ENCODE results near the gene C1S. TPM values are rescaled to one million over a fixed set of nuclear protein-coding genes. Genes with fewer than 3 reads are reported as not detected.

The C1S gene
- total RNA-seq, 4 donors from 2014 or later = 103 to 191 (median 117) TPM

DNA sequence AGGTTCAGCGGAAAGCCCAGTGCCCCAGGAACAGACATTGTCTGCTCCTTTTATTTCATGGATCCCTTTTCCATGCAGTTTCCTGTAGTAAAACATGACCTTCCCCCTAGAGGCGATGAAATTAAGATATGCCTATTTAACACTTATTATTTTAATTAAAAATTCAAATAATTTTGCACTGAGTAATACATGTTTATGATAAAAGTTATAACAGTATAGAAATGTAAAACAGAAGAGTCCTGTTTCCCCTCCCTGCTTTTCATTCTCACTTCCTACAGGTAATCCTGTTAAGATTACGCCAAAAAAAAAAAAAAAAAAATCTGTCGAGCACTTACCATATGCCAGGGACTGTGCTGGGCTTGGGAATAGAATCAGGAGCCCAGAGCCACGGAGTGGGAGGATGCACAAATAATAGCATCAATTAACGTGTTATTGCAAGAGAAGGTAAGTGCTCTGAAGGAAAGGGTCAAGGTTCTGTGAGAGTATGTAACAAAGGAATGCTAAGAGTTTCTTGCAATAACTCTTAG is 41.4 kb upstream of the C1S start:
- Histone ChIP-seq H3K27ac (peak overlapping the region; percentile 92 to 96 (median 94)), H3K4me1 (peaks cover 0 to 32% (median 28%) of the 10 kb centered on the region in 4 donors), H3K27me3 (no peaks in the 10 kb centered on the region), H3K9me3 (no peaks in the 10 kb centered on the region), H3K36me3 (no peaks in the 10 kb centered on the region), H3K4me3 (peak overlapping the region in 3 of 4 donors; percentile 57 to 82 (median 81))
- DNase-seq = no peak
- in situ Hi-C loops (cut with MboI; ENCODE audit: low pct_ligation_motif_present in 1 of 4, low pct_unique_long_range_greater_than_20kb in 1 of 4, low sequenced_read_pairs in 3 of 4) = no loop called here
- WGBS, 2 donors (ENCODE audit: low coverage in 1 of 2) = 3 to 8% methylated on average over 6 of the region's 6 CpGs
- intact Hi-C loops (cut with DNase I; ENCODE audit: low total_unique reads) = no loop called here
- no peak for TF ChIP-seq POLR2AphosphoS5 (IDR thresholded peaks at IDR 0.05)
- no peak for TF ChIP-seq EP300 (IDR thresholded peaks at IDR 0.05; ENCODE audit: low read depth)
- TF ChIP-seq CTCF (IDR thresholded peaks at IDR 0.05) = peak in 1 of 5 experiments; percentile 3

DNA sequence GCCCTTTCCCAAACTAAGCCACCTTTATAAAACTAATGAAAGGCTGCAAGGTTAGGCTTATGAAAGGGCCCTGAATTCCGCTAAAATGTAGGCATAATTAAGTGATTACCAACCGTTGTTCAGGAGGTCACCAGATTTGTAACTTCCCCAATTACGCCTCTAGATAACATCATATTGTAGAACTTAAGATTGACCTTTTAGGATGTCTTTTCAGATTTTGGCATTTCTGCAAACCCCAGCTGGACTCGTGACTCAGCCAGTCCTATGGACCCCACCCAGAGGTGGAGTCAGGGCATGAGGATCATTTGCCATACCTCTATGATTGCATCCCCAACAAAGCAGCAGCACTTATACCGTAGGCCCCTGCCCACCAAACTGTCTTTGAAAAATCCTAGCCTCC is 38.6 kb upstream of the C1S start:
- no peaks in the 10 kb centered on the region for H3K36me3 ChIP-seq
- H3K27me3 ChIP-seq = no peaks in the 10 kb centered on the region
- H3K4me3 ChIP-seq = no peak overlapping the region
- intact Hi-C loops (cut with DNase I; ENCODE audit: low total_unique reads) (no loop called here), in situ Hi-C loops (cut with MboI; ENCODE audit: low pct_ligation_motif_present in 1 of 4, low pct_unique_long_range_greater_than_20kb in 1 of 4, low sequenced_read_pairs in 3 of 4) (no loop called here)
- TF ChIP-seq POLR2AphosphoS5 (IDR thresholded peaks at IDR 0.05) (no peak), EP300 (IDR thresholded peaks at IDR 0.05; ENCODE audit: low read depth) (no peak), CTCF (IDR thresholded peaks at IDR 0.05) (no peak), POLR2A (IDR thresholded peaks at IDR 0.05) (no peak)
- peaks cover 0 to 15% (median 12%) of the 10 kb centered on the region in 4 donors for H3K4me1 ChIP-seq
- WGBS, 2 donors (ENCODE audit: low coverage in 1 of 2) = 70 to 79% methylated on average over 3 to 5 of the region's 5 CpGs
- H3K27ac ChIP-seq = no peak overlapping the region
- H3K9me3 ChIP-seq = no peaks in the 10 kb centered on the region
- DNase-seq = no peak

DNA sequence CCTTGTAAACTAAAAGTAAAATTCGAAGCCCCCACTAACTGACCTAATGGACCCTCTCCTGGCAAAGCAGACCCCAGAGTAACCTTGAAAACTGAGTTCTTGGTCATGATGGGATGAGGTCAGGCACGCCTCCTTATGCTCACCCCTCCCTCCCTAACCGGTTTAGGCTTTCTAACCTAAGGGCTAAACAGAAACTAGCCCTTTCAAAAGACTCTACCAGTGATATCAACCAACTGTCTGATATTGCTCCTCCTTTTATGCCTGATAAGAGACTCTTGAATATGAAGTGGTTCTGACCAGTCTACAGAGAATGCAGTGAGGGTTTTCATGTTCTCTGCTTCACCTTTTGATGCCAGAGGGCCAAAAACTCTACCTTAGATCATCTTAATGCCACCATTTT is 37.4 kb upstream of the C1S start:
- H3K27ac ChIP-seq = no peak overlapping the region
- TF ChIP-seq EP300 (IDR thresholded peaks at IDR 0.05; ENCODE audit: low read depth) = no peak
- TF ChIP-seq POLR2AphosphoS5 (IDR thresholded peaks at IDR 0.05) = no peak
- TF ChIP-seq CTCF (IDR thresholded peaks at IDR 0.05) = no peak
- no peak for TF ChIP-seq POLR2A (IDR thresholded peaks at IDR 0.05)
- intact Hi-C loops (cut with DNase I; ENCODE audit: low total_unique reads) = no loop called here
- peaks cover 0 to 6% (median 5%) of the 10 kb centered on the region in 4 donors for H3K4me1 ChIP-seq
- H3K36me3 ChIP-seq = no peaks in the 10 kb centered on the region
- no peak overlapping the region for H3K4me3 ChIP-seq
- in situ Hi-C loops (cut with MboI; ENCODE audit: low pct_ligation_motif_present in 1 of 4, low pct_unique_long_range_greater_than_20kb in 1 of 4, low sequenced_read_pairs in 3 of 4) = no loop called here
- H3K27me3 ChIP-seq = no peaks in the 10 kb centered on the region
- no peaks in the 10 kb centered on the region for H3K9me3 ChIP-seq
- WGBS, 2 donors (ENCODE audit: low coverage in 1 of 2) = 83 to 89% methylated on average over 1 to 3 of the region's 3 CpGs
- no peak for DNase-seq

- H3K36me3 ChIP-seq = no peaks in the 10 kb centered on the region
- intact Hi-C loops (cut with DNase I; ENCODE audit: low total_unique reads) (no loop called here), in situ Hi-C loops (cut with MboI; ENCODE audit: low pct_ligation_motif_present in 1 of 4, low pct_unique_long_range_greater_than_20kb in 1 of 4, low sequenced_read_pairs in 3 of 4) (no loop called here)
- TF ChIP-seq POLR2A (IDR thresholded peaks at IDR 0.05) (no peak), EP300 (IDR thresholded peaks at IDR 0.05; ENCODE audit: low read depth) (no peak), POLR2AphosphoS5 (IDR thresholded peaks at IDR 0.05) (no peak), CTCF (IDR thresholded peaks at IDR 0.05) (no peak)
- DNase-seq = no peak
- H3K27ac ChIP-seq = no peak overlapping the region
- no peaks in the 10 kb centered on the region for H3K9me3 ChIP-seq
- 75 to 86% methylated on average over 1 of the region's 1 CpG for WGBS, 2 donors (ENCODE audit: low coverage in 1 of 2)
- H3K27me3 ChIP-seq = no peaks in the 10 kb centered on the region
- no peak overlapping the region for H3K4me3 ChIP-seq
- H3K4me1 ChIP-seq = no peaks in the 10 kb centered on the region
These were observed 33.7 kb upstream of the C1S start for GRCh38 chr12:7026854-7027253.
